Measurements from ENCODE around the gene OST4.
A peak's percentile ranks its signal among the peaks of the same experiment; 100 is the strongest.

Gene OST4

DNA sequence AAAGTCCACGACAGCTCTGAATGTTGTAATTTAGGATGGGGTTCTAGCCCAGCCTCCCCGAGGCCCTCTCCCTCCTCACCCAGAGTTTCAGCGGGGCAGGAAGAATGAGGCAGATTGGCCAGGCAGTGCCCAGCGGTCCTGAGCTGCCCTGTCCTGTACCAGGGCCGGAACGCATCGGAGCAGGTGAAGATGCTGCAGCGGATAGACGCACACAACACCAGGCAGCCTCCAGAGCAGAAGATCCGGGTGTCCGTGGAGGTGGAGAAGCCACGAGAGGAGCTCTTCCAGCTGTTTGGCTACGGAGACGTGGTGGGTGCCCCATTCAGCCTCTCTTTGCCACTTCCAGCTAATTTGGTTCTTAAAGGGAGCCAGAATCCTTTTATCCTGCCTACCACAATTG lies 25.9 kb upstream of the OST4 start:
- Histone ChIP-seq H3K36me3 (replicated peaks; ENCODE audit: low read depth, low read length) (no peaks in the 10 kb centered on the region), H4K20me1 (ENCODE audit: insufficient read depth, low read length) (no peaks in the 10 kb centered on the region), H3K4me2 (ENCODE audit: low read length) (no peak overlapping the region), H3K9ac (ENCODE audit: low read length) (no peak overlapping the region), H3K27me3 (ENCODE audit: low read depth, low read length) (no peaks in the 10 kb centered on the region), H2AFZ (ENCODE audit: low read depth, low read length) (no peak overlapping the region), H3K9me3 (ENCODE audit: insufficient read depth, low read length) (no peaks in the 10 kb centered on the region), H3K4me1 (ENCODE audit: low read length) (peaks cover 8% of the 10 kb centered on the region; the same call in 1 of the 2 replicates), H3K27ac (ENCODE audit: low read length) (no peak overlapping the region), H3K79me2 (ENCODE audit: low read length) (no peaks in the 10 kb centered on the region), H3K4me3 (ENCODE audit: low read length) (no peak overlapping the region)
- TF ChIP-seq, protein P1, sequence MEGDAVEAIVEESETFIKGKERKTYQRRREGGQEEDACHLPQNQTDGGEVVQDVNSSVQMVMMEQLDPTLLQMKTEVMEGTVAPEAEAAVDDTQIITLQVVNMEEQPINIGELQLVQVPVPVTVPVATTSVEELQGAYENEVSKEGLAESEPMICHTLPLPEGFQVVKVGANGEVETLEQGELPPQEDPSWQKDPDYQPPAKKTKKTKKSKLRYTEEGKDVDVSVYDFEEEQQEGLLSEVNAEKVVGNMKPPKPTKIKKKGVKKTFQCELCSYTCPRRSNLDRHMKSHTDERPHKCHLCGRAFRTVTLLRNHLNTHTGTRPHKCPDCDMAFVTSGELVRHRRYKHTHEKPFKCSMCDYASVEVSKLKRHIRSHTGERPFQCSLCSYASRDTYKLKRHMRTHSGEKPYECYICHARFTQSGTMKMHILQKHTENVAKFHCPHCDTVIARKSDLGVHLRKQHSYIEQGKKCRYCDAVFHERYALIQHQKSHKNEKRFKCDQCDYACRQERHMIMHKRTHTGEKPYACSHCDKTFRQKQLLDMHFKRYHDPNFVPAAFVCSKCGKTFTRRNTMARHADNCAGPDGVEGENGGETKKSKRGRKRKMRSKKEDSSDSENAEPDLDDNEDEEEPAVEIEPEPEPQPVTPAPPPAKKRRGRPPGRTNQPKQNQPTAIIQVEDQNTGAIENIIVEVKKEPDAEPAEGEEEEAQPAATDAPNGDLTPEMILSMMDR (IDR thresholded peaks at IDR 0.05; ENCODE audit: low read depth, low read length): no peak
- TF ChIP-seq EZH2phosphoT487 (IDR thresholded peaks at IDR 0.05; ENCODE audit: low read depth): no peak

DNA sequence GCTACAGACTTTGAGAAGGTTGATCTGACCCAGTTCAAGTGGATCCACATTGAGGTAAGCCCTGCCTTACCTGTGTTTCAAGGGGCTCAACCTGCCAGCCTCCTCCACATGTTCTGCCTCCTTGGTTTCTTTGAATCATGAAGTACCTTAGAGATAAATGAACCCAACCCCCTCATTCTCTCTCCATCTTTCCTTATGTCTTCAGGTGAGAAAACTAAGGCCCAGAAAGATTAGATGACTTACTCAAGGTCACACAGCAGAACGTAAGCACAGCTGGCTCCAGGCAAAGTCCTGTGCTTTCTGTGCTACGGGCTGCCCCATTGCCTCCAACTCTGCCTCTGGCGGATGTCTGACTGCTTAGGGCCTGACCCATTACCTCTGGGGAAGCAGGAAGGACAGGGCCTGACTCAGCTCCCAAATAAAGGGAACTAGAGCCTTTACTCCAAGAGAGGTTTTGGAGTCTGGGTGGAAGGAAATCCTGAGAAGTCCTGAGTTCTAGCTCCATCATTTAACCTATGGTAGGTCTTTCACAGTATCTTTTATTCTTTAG lies 25.4 kb upstream of the OST4 start:
- Histone ChIP-seq H3K9ac (ENCODE audit: low read length) (no peak overlapping the region), H2AFZ (ENCODE audit: low read depth, low read length) (no peak overlapping the region; the same call in 1 of the 2 replicates), H3K4me2 (ENCODE audit: low read length) (peak overlapping the region; percentile 96), H3K79me2 (ENCODE audit: low read length) (no peaks in the 10 kb centered on the region), H4K20me1 (ENCODE audit: insufficient read depth, low read length) (no peaks in the 10 kb centered on the region), H3K27me3 (ENCODE audit: low read depth, low read length) (no peaks in the 10 kb centered on the region), H3K27ac (ENCODE audit: low read length) (no peak overlapping the region), H3K4me3 (ENCODE audit: low read length) (no peak overlapping the region), H3K4me1 (ENCODE audit: low read length) (peaks cover 8% of the 10 kb centered on the region; the same call in 1 of the 2 replicates), H3K9me3 (ENCODE audit: insufficient read depth, low read length) (no peaks in the 10 kb centered on the region), H3K36me3 (replicated peaks; ENCODE audit: low read depth, low read length) (no peaks in the 10 kb centered on the region)
- no peak for TF ChIP-seq EZH2phosphoT487 (IDR thresholded peaks at IDR 0.05; ENCODE audit: low read depth)
- TF ChIP-seq, protein P1 (IDR thresholded peaks at IDR 0.05; ENCODE audit: low read depth, low read length): no peak

DNA sequence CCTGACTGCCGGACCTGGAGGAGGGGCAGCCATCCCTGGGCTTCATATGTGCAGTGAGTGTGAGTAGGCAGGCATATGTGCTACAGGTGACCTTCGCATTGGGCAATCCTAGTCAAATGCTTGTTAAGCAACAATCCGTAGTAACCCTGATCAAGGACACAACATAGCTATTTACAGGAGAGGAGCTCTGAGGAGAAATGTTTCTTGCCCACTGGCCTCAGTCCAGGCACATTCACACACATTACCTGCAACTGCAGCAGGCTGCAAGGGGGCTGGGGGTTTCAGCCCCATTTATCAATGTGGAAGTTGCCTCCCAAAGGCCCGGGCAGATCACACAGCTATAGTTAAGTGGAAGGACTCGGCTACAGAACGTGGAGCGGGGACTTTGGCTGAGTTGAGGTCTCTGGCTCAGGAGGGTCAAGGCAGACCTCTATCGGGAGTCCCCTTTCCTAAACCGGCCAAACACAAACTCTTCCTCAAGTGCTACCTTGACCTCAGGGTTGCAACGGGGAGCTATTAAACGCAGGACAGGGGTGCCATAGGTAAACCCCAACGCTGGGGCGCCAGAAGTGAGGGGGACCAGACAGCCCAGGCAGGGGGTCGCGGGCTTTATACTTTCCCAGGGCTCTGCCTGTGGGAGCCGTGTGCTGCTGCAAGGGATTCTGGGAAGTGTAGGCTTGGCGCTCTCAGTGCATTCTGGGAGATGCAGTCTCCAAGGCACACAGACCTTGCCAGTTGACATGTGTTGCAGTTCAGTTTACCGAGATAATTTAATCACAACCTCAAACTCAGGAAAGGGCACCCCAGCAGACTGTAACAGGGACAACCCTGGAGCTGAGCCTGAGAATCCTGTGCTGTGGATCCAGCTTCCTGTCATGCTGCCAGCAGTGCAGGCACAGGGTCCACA lies 24.5 kb upstream of the OST4 start:
- peak overlapping the region; percentile 82 for H2AFZ ChIP-seq (ENCODE audit: low read depth, low read length)
- TF ChIP-seq, protein P1 (IDR thresholded peaks at IDR 0.05; ENCODE audit: low read depth, low read length): no peak
- no peak for TF ChIP-seq EZH2phosphoT487 (IDR thresholded peaks at IDR 0.05; ENCODE audit: low read depth)
- H3K27ac ChIP-seq (ENCODE audit: low read length): no peak overlapping the region
- no peaks in the 10 kb centered on the region for H3K36me3 ChIP-seq (replicated peaks; ENCODE audit: low read depth, low read length)
- no peaks in the 10 kb centered on the region for H3K27me3 ChIP-seq (ENCODE audit: low read depth, low read length)
- peaks cover 8% of the 10 kb centered on the region; the same call in 1 of the 2 replicates for H3K4me1 ChIP-seq (ENCODE audit: low read length)
- H3K9me3 ChIP-seq (ENCODE audit: insufficient read depth, low read length): no peaks in the 10 kb centered on the region
- H3K4me2 ChIP-seq (ENCODE audit: low read length): peak overlapping the region; percentile 96
- peak overlapping the region; percentile 76 for H3K4me3 ChIP-seq (ENCODE audit: low read length)
- H4K20me1 ChIP-seq (ENCODE audit: insufficient read depth, low read length): no peaks in the 10 kb centered on the region
- no peaks in the 10 kb centered on the region for H3K79me2 ChIP-seq (ENCODE audit: low read length)
- peak overlapping the region; percentile 62 for H3K9ac ChIP-seq (ENCODE audit: low read length)

DNA sequence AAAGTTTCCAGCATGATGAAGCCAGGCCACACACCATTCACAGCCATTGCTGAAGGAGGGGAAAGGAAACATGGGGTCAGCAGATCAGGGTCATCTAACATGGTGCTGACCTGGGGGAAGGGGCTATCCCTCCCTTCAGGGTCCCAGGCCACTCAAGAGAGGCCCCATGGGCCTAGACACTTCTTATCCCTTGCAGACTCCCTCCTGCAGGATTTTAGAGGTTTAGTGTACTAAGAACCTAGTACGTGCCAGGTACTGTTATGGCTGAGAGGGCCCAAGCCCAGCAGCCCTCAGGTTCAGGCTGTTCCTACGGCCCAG lies 23.9 kb upstream of the OST4 start:
- Histone ChIP-seq H3K27ac (ENCODE audit: low read length) (no peak overlapping the region), H3K36me3 (replicated peaks; ENCODE audit: low read depth, low read length) (no peaks in the 10 kb centered on the region), H3K4me2 (ENCODE audit: low read length) (peak overlapping the region; percentile 96), H2AFZ (ENCODE audit: low read depth, low read length) (peak overlapping the region; percentile 82), H3K9ac (ENCODE audit: low read length) (no peak overlapping the region), H4K20me1 (ENCODE audit: insufficient read depth, low read length) (no peaks in the 10 kb centered on the region), H3K4me1 (ENCODE audit: low read length) (peaks cover 8% of the 10 kb centered on the region; the same call in 1 of the 2 replicates), H3K4me3 (ENCODE audit: low read length) (no peak overlapping the region), H3K27me3 (ENCODE audit: low read depth, low read length) (no peaks in the 10 kb centered on the region), H3K9me3 (ENCODE audit: insufficient read depth, low read length) (no peaks in the 10 kb centered on the region), H3K79me2 (ENCODE audit: low read length) (no peaks in the 10 kb centered on the region)
- TF ChIP-seq, protein P1 (IDR thresholded peaks at IDR 0.05; ENCODE audit: low read depth, low read length): no peak
- TF ChIP-seq EZH2phosphoT487 (IDR thresholded peaks at IDR 0.05; ENCODE audit: low read depth): no peak
